Esophagus muscularis mucosa (tissue), 4 donors: ENCODE measurements around the gene UBA6. TPM values are rescaled to one million over a fixed set of nuclear protein-coding genes. Genes with fewer than 3 reads are reported as not detected.
"Not testable (repeated sequence)": the region's sequence is repeated elsewhere in the genome, so short reads cannot be mapped to it uniquely, and the experiment has no call there.

Source experiments
- DNase-seq: peaks from one replicate; pipeline ENCODE4 v3.0.0-alpha.2; 2017; ENCODE audit errors: extremely low spot score
- H3K27ac ChIP-seq, 4 donors: fragments of 200-600 bp; sonication (generic); replicated peaks in 1 of 4; 1 replicate in 3 of 4; 2 replicates in 1 of 4; pipeline ENCODE4 v1.5.1; 2016 to 2019; ENCODE audit warnings: mild to moderate bottlenecking in 1 of 4
- H3K27me3 ChIP-seq, 4 donors: fragments of 200-600 bp; sonication (generic); one replicate each; pipeline versions ENCODE4 v1.5.1 to v1.6.0; 2016 to 2019
- H3K36me3 ChIP-seq, 4 donors: fragments of 200-600 bp; sonication (generic); one replicate each; pipeline ENCODE4 v1.5.1; 2016 to 2019
- H3K4me1 ChIP-seq, 4 donors: fragments of 200-600 bp; sonication (generic); one replicate each; pipeline ENCODE4 v1.5.1; 2016 to 2019
- H3K4me3 ChIP-seq, 4 donors: fragments of 200-600 bp; sonication (generic); 1 replicate in 2 of 4; 2 replicates in 2 of 4; pipeline ENCODE4 v1.5.1; 2016 to 2019; ENCODE audit warnings: mild to moderate bottlenecking in 4 of 4, moderate library complexity in 1 of 4
- H3K9me3 ChIP-seq, 4 donors: fragments of 200-600 bp; sonication (generic); 1 replicate in 3 of 4; 2 replicates in 1 of 4; pipeline ENCODE4 v1.5.1; 2016 to 2019
- CTCF ChIP-seq, 3 experiments: fragments of 200-600 bp in 2 of 3; fragments of 450-650 bp in 1 of 3; sonication (generic) in 2 of 3; IDR thresholded peaks; one replicate each; pipeline ENCODE4 v1.5.1; 2017 to 2019; ENCODE audit warnings: antibody characterized with exemption in 3 of 3, mild to moderate bottlenecking in 2 of 3, moderate library complexity in 1 of 3
- EP300 ChIP-seq: sonication (generic); formaldehyde crosslinking; IDR thresholded peaks from one replicate; pipeline ENCODE4 v1.6.1; 2017; ENCODE audit warnings: antibody characterized with exemption
- POLR2A ChIP-seq: fragments of 450-650 bp; IDR thresholded peaks from one replicate; pipeline ENCODE4 v1.6.1; 2017; ENCODE audit warnings: antibody characterized with exemption, moderate library complexity, mild to moderate bottlenecking, low read depth
- POLR2AphosphoS5 ChIP-seq, 2 donors: sonication (generic); formaldehyde crosslinking; IDR thresholded peaks; one replicate each; pipeline ENCODE4 v1.6.1; 2017; ENCODE audit warnings: antibody characterized with exemption in 2 of 2
- WGBS: methylation state at CpG from one replicate; pipeline ENCODE4 v1.1.5; 2018; 5-methylcytosine and 5-hydroxymethylcytosine counted together
- intact Hi-C: fragments of 100-400 bp; cut with DNase I; formaldehyde crosslinking; loops from one replicate; pipeline ENCODE4 v1.15.1; 2023
- total RNA-seq, 4 donors: library from RNA; depleted of rRNA; stranded (reverse); fragments of >200 nt; gene quantifications; one replicate each; pipeline versions ENCODE4 v1.1.0 to v1.2.1, GENCODE V29; 2016

UBA6 gene
- total RNA-seq, 4 donors from 2014 or later: 18.8 to 40.9 (median 21.5) TPM

DNA sequence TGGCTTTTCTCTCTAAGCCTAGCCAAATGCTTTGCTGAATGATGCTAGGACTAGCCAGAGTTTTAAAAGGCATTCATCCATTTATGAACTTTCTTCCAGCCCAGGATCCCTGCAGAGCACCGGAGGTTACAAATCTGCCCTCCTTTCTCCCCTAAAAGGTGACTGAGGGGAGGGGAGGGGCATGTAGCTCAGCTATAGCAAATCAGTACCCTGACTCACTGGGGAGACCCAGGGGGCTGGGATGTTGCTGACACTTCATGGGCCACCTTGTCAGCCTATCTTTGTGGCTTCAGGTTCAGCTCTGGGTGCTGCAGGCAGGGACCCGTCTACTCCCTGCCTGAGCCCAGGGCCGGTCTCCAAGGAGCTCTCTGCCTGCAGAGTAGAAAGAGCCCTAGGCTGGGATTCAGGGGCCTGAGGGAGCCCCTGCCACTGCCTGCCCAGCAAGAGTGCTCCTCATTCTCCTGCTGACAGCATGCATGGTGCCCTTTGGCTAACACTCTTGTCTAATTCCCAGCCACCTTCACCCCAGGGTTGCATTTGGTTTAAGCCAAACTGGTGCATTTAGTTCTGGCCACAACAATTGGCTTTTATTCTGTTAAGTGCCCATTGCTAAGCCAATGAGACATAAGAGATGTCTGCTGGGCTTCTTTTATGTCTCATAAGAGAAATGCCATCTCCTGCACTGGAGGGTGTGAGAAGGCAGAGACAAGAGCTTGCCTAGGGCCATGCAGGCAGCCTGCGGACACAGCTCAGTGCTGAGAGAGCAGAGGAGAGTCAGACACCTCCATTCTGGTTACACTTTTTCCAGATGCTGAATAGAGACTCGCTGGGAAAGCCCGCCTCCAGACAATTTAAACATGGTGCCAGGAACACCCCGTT, 11.9 kb upstream of the UBA6 start:
- intact Hi-C loops: no loop called here
- Histone ChIP-seq H3K4me1 (peaks cover 0 to 5% (median 0%) of the 10 kb centered on the region in 4 donors), H3K36me3 (peaks cover 0 to 15% (median 0%) of the 10 kb centered on the region in 4 donors), H3K27ac (no peak overlapping the region), H3K9me3 (no peaks in the 10 kb centered on the region), H3K4me3 (no peak overlapping the region), H3K27me3 (no peaks in the 10 kb centered on the region)
- TF ChIP-seq POLR2A (no peak), EP300 (no peak), CTCF (IDR thresholded peaks at IDR 0.05) (no peak), POLR2AphosphoS5 (IDR thresholded peaks at IDR 0.05) (no peak)
- WGBS: 95% methylated on average over 2 of the region's 7 CpGs
- no peak for DNase-seq

- DNase-seq: no peak
- Histone ChIP-seq H3K4me1 (peaks cover 0 to 5% (median 0%) of the 10 kb centered on the region in 4 donors), H3K36me3 (peaks cover 0 to 11% (median 0%) of the 10 kb centered on the region in 4 donors), H3K27ac (no peak overlapping the region), H3K9me3 (no peaks in the 10 kb centered on the region), H3K4me3 (no peak overlapping the region), H3K27me3 (no peaks in the 10 kb centered on the region)
- 94% methylated on average over 3 of the region's 3 CpGs for whole genome bisulfite sequencing
- no peak for TF ChIP-seq EP300
- TF ChIP-seq CTCF (IDR thresholded peaks at IDR 0.05): no peak
- no peak for TF ChIP-seq POLR2AphosphoS5 (IDR thresholded peaks at IDR 0.05)
- TF ChIP-seq POLR2A: no peak
- intact Hi-C loops: no loop called here
Measured at GRCh38 chr4:67712000-67712625, 11.2 kb upstream of the UBA6 start.

- intact Hi-C loops, H3K36me3 ChIP-seq, H3K9me3 ChIP-seq, DNase-seq, H3K4me3 ChIP-seq, H3K27ac ChIP-seq, H3K4me1 ChIP-seq, H3K27me3 ChIP-seq: not testable (repeated sequence)
- 89% methylated on average over 3 of the region's 3 CpGs for WGBS
Measured at GRCh38 chr4:67706682-67707081, 5.7 kb upstream of the UBA6 start.

- no peaks in the 10 kb centered on the region for H3K36me3 ChIP-seq
- H3K27me3 ChIP-seq: no peaks in the 10 kb centered on the region
- H3K27ac ChIP-seq: no peak overlapping the region
- intact Hi-C loops: loop anchor here (5.0 kb wide), 1 partner anchor 158 kb away; the partner anchor contains the start of gene CENPC
- no peak for TF ChIP-seq POLR2AphosphoS5 (IDR thresholded peaks at IDR 0.05)
- TF ChIP-seq EP300: no peak
- TF ChIP-seq CTCF (IDR thresholded peaks at IDR 0.05): no peak
- no peak for TF ChIP-seq POLR2A
- no peak for DNase-seq
- H3K9me3 ChIP-seq: no peaks in the 10 kb centered on the region
- WGBS: 98% methylated on average over 2 of the region's 2 CpGs
- H3K4me3 ChIP-seq: no peak overlapping the region
- H3K4me1 ChIP-seq: peaks cover 9 to 16% (median 13%) of the 10 kb centered on the region in 4 donors
Measured at GRCh38 chr4:67704843-67705242, 3.9 kb upstream of the UBA6 start.

- H3K36me3 ChIP-seq: no peaks in the 10 kb centered on the region
- TF ChIP-seq POLR2A: no peak
- no peak for TF ChIP-seq CTCF (IDR thresholded peaks at IDR 0.05)
- TF ChIP-seq EP300: no peak
- no peak for TF ChIP-seq POLR2AphosphoS5 (IDR thresholded peaks at IDR 0.05)
- DNase-seq: no peak
- 99% methylated on average over 2 of the region's 2 CpGs for WGBS
- H3K4me3 ChIP-seq: peak overlapping the region in 1 of 4 donors; percentile 92
- peak overlapping the region in 1 of 4 donors; percentile 92 for H3K27ac ChIP-seq
- H3K9me3 ChIP-seq: no peaks in the 10 kb centered on the region
- H3K4me1 ChIP-seq: peaks cover 13 to 31% (median 17%) of the 10 kb centered on the region in 4 donors
- no peaks in the 10 kb centered on the region for H3K27me3 ChIP-seq
- intact Hi-C loops: loop anchor here (5.0 kb wide), 1 partner anchor 155 kb away; the partner anchor contains the start of gene CENPC
Measured at GRCh38 chr4:67702166-67702565, 1.2 kb upstream of the UBA6 start.
